ENCODE measurements around the gene BHLHE40.

DNA sequence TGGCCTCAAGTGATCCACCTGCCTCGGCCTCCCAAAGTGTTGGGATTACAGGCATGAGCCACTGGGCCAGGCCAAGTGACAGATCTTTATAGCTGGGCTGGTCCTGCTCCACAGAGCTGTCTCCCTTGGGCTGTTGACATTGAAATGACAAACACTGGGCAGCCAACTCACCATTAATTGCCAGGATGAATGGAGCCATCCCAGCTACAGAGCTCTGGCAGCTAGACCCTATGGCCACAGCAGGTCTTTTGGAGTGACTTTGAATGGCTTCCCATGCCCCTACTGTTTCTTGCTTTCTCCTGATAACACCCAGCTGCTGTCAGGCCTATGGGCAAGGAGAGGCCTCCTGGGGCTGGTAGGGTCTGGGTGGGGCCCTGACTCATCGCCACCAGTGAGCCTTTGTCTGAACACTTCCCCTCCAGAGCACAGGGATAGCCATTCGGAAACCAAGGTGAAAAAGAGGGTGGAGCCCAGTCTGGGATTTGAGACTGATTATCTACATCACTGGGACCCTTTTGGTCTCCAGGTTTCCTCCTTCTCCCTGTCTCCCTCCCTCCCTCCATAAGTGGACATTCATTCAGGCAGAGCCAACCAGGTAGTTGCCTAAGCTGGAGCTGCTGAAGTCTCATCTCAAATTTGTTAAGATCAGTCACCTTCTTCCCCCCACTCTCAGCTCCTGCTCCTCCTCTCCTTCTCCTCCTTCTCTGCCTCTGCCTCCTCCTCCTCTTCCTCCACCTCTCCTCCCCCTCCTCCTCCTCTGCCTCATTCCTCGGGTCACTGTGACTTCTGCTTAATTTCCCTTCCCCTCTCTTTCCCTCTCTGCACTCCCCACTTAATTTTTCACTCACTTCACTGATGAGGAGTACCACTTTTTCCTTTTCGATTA, 34.0 kb downstream of the BHLHE40 start:
- TF ChIP-seq, protein P1, sequence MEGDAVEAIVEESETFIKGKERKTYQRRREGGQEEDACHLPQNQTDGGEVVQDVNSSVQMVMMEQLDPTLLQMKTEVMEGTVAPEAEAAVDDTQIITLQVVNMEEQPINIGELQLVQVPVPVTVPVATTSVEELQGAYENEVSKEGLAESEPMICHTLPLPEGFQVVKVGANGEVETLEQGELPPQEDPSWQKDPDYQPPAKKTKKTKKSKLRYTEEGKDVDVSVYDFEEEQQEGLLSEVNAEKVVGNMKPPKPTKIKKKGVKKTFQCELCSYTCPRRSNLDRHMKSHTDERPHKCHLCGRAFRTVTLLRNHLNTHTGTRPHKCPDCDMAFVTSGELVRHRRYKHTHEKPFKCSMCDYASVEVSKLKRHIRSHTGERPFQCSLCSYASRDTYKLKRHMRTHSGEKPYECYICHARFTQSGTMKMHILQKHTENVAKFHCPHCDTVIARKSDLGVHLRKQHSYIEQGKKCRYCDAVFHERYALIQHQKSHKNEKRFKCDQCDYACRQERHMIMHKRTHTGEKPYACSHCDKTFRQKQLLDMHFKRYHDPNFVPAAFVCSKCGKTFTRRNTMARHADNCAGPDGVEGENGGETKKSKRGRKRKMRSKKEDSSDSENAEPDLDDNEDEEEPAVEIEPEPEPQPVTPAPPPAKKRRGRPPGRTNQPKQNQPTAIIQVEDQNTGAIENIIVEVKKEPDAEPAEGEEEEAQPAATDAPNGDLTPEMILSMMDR (IDR thresholded peaks at IDR 0.05; ENCODE audit: poor library complexity), result no peak
- TF ChIP-seq EZH2phosphoT487 (IDR thresholded peaks at IDR 0.05; ENCODE audit: low read depth, severe bottlenecking, unreplicated experiment), result no peak
